Uterus (tissue), 4 donors: ENCODE data around the gene COL13A1. TPM values are rescaled to one million over a fixed set of nuclear protein-coding genes. Genes with fewer than 3 reads are reported as not detected.

Experiments used
- DNase-seq, 2 donors: peaks; one replicate each; pipeline ENCODE4 v3.0.0-alpha.2; 2019 to 2020
- H3K27ac ChIP-seq, 2 donors: fragments of 200-600 bp; sonication (generic); 1 replicate in 1 of 2; 2 replicates in 1 of 2; pipeline ENCODE4 v1.5.1; 2016 to 2018
- H3K27me3 ChIP-seq, 2 donors: fragments of 200-600 bp; sonication (generic); one replicate each; pipeline ENCODE4 v1.5.1; 2018 to 2019; ENCODE audit warnings: control low read depth in 1 of 2
- H3K36me3 ChIP-seq, 2 donors: fragments of 200-600 bp; sonication (generic); one replicate each; pipeline ENCODE4 v1.5.1; 2019; ENCODE audit warnings: control low read depth in 1 of 2
- H3K4me1 ChIP-seq, 2 donors: fragments of 200-600 bp; sonication (generic); one replicate each; pipeline ENCODE4 v1.5.1; 2018 to 2019; ENCODE audit warnings: control low read depth in 1 of 2
- H3K4me3 ChIP-seq, 2 donors: fragments of 200-600 bp; sonication (generic); 1 replicate in 1 of 2; 2 replicates in 1 of 2; pipeline ENCODE4 v1.5.1; 2018 to 2019; ENCODE audit warnings: mild to moderate bottlenecking in 1 of 2
- H3K9me3 ChIP-seq, 2 donors: fragments of 200-600 bp; sonication (generic); one replicate each; pipeline ENCODE4 v1.5.1; 2019; ENCODE audit warnings: control low read depth in 1 of 2
- POLR2A ChIP-seq, 2 donors: fragments of 450-650 bp; IDR thresholded peaks; one replicate each; pipeline ENCODE4 v1.6.1; 2016; ENCODE audit warnings: antibody characterized with exemption in 2 of 2, mild to moderate bottlenecking in 1 of 2, moderate library complexity in 1 of 2
- intact Hi-C: fragments of 100-400 bp; cut with DNase I; formaldehyde crosslinking; loops from one replicate; pipeline ENCODE4 v1.15.1; 2023; ENCODE audit warnings: low total_unique reads
- total RNA-seq, 4 donors: library from RNA; depleted of rRNA in 3 of 4; stranded (reverse); fragments of >200 nt in 3 of 4; gene quantifications; one replicate each; pipeline versions ENCODE4 v1.1.0 to v1.2.4, GENCODE V29; 2014 to 2023
- TF ChIP-seq, protein P1 (sequence below), 4 experiments: fragments of 200-600 bp in 2 of 4; fragments of 450-650 bp in 2 of 4; sonication (generic) in 2 of 4; IDR thresholded peaks; one replicate each; pipeline ENCODE4 v1.5.1; 2016 to 2019; ENCODE audit warnings: antibody characterized with exemption in 4 of 4, mild to moderate bottlenecking in 2 of 4, moderate library complexity in 1 of 4
- donor health status: DM: yes; HTN: yes; CAD: no.

The COL13A1 gene
- total RNA-seq, 4 donors from 2014 or later = 2.1 to 13.9 (median 3.6) TPM; not detected in 1

DNA sequence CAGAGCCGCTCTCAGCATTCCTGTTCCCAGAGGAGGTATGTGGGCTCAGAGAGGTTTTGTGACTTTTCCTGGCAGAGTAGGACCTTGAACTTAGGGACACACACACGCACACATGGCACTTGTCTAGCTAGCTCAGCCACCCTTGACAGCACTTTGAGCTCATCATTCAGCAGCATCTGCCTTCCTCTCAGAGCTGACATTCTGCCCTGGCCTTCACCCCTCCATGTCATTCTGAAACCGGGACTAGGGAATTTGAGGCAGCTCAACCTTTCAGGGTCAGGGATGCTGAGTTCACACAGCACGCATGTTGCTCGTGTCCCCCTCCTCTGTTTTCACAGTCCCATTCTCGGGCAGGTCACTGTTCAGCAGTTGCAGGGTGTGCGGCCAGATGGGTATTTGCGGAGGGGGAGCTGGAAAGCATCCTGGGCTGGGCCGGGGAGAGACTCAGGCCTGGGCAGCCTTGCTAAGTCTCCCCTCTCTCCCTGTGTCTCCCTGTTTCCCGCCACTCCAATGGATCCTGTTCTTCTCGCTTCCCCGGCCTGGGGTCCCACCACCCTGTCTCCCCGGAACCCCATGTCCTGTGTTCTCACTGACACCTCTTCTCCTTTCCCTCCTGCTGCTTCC lies 78.0 kb downstream of the COL13A1 start:
- no peak for TF ChIP-seq POLR2A (IDR thresholded peaks at IDR 0.05)
- TF ChIP-seq, protein P1, sequence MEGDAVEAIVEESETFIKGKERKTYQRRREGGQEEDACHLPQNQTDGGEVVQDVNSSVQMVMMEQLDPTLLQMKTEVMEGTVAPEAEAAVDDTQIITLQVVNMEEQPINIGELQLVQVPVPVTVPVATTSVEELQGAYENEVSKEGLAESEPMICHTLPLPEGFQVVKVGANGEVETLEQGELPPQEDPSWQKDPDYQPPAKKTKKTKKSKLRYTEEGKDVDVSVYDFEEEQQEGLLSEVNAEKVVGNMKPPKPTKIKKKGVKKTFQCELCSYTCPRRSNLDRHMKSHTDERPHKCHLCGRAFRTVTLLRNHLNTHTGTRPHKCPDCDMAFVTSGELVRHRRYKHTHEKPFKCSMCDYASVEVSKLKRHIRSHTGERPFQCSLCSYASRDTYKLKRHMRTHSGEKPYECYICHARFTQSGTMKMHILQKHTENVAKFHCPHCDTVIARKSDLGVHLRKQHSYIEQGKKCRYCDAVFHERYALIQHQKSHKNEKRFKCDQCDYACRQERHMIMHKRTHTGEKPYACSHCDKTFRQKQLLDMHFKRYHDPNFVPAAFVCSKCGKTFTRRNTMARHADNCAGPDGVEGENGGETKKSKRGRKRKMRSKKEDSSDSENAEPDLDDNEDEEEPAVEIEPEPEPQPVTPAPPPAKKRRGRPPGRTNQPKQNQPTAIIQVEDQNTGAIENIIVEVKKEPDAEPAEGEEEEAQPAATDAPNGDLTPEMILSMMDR (IDR thresholded peaks at IDR 0.05) = no peak
- Histone ChIP-seq H3K9me3 (no peaks in the 10 kb centered on the region), H3K4me3 (no peak overlapping the region), H3K27me3 (no peaks in the 10 kb centered on the region), H3K27ac (no peak overlapping the region), H3K4me1 (no peaks in the 10 kb centered on the region), H3K36me3 (no peaks in the 10 kb centered on the region)
- intact Hi-C loops = no loop called here
- DNase-seq = no peak

DNA sequence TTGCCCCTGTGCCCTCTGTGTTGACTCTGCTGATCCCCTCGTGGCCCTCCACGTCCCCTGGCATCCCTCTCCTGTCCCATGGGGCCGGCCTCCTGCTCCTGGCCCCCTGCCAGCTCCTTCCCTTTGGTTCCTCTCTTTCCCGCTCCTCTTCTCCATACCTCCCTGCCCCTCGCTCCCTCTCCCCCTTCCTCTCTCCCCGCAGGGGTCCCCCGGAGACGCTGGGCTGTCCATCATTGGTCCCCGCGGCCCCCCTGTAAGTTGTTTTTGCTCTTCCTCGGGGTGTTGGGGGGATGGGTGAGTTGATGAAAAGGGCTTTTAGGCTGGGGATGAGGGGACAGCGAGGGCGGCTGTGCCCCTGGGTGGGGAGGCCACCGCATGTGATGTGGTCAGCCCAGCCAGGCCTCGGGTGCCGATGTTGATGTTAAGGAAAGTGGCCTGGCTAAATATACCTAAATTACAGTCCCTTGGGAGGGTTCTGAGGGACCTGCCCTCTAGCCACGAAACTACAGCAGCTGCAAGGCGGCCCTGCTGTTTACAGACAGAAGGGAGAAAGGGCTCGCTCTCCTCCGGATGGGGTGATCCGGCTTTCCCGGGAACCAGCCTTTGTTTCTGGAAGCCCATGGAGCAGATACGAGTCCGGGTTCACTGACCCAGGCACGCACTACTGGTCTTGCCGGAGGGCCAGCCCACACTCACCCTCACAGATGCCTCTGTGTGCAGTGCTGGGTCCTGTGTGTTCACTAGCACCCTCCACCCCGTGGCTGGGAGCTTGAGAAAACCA lies 78.8 kb downstream of the COL13A1 start:
- Histone ChIP-seq H3K27me3 (no peaks in the 10 kb centered on the region), H3K4me1 (no peaks in the 10 kb centered on the region), H3K4me3 (no peak overlapping the region), H3K27ac (no peak overlapping the region), H3K9me3 (no peaks in the 10 kb centered on the region), H3K36me3 (no peaks in the 10 kb centered on the region)
- DNase-seq = no peak
- TF ChIP-seq, protein P1 (IDR thresholded peaks at IDR 0.05) = no peak
- TF ChIP-seq POLR2A (IDR thresholded peaks at IDR 0.05) = no peak
- intact Hi-C loops = no loop called here

DNA sequence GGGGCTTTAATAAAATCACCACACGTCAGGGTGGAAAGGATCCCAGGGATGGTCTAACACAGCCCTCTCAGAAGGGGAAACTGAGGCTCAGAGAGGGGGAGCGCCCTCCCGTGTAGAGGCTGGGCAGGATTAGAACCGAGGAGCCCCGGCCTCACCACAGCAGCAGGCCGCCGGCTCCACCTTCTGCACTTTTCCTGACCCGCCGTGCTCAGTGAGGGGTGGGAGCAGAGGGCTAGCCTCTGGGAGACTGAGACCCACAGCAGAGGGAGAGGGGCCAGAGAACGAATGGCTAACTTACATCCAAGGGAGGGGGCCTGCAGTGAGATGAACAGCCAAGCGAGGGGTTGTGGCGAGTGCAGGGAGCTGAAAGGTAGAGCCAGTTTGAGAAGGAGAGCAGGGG lies 79.5 kb downstream of the COL13A1 start:
- Histone ChIP-seq H3K4me1 (no peaks in the 10 kb centered on the region), H3K27me3 (no peaks in the 10 kb centered on the region), H3K9me3 (no peaks in the 10 kb centered on the region), H3K4me3 (no peak overlapping the region), H3K27ac (no peak overlapping the region), H3K36me3 (no peaks in the 10 kb centered on the region)
- no peak for TF ChIP-seq POLR2A (IDR thresholded peaks at IDR 0.05)
- TF ChIP-seq, protein P1 (IDR thresholded peaks at IDR 0.05) = no peak
- no peak for DNase-seq
- intact Hi-C loops = no loop called here

DNA sequence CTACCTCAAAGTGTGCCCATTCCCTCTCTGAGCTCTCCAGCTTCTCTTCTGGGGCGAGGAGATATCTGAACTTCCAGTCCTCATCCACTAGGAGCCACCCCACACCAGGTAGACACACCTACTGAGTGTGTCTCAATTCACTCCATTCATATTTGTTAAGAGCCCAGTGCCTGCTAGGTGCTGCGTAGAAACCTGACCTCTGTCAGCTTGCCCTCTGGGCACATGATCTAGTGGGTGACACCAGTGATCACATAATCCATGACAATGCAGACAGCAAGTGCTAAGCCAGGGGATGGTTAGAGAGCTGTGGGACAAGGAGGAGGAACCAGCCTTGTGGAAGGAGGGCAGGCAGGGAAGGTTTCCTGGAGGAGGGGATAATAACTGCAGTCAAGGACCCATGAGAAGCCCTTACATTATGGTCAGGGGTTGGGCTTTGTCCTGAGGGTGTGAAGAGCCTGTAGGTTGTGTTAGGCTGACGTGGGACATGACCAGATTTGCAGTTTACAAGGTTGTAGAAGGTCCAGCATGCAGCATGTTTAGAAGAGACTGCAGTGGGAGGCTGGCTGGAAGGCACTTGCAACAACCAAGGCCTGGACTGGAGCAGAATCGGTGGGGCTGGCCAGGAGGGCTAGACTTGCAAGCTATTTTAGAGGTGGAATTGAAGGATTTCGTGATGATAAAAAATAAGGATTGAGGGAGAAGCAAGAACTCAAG lies 81.8 kb downstream of the COL13A1 start:
- DNase-seq = no peak
- H3K4me3 ChIP-seq = no peak overlapping the region
- H3K27ac ChIP-seq = no peak overlapping the region
- H3K36me3 ChIP-seq = no peaks in the 10 kb centered on the region
- no peaks in the 10 kb centered on the region for H3K9me3 ChIP-seq
- H3K4me1 ChIP-seq = no peaks in the 10 kb centered on the region
- intact Hi-C loops = no loop called here
- TF ChIP-seq POLR2A (IDR thresholded peaks at IDR 0.05) = no peak
- TF ChIP-seq, protein P1 (IDR thresholded peaks at IDR 0.05) = peak in 1 of 4 experiments; percentile 11
- no peaks in the 10 kb centered on the region for H3K27me3 ChIP-seq

DNA sequence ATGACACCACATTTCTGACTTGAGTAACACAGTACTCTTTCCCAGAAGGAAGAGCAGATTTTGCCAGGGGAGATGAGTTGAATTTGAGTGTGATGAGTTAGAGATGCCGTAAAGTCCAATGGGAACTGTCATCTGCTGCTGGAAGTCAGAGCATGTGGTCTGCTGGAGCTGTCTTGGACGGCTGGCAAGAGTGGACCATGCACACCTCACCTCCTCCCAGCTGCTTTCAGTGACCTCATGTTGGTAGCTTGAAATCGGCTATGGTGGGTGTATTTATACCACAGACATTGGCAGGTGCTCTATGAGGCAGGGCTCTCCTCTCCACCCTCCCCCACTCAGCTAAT lies 82.3 kb downstream of the COL13A1 start:
- intact Hi-C loops = no loop called here
- TF ChIP-seq, protein P1 (IDR thresholded peaks at IDR 0.05) = no peak
- TF ChIP-seq POLR2A (IDR thresholded peaks at IDR 0.05) = no peak
- no peaks in the 10 kb centered on the region for H3K4me1 ChIP-seq
- no peak for DNase-seq
- H3K27ac ChIP-seq = no peak overlapping the region
- H3K4me3 ChIP-seq = no peak overlapping the region
- no peaks in the 10 kb centered on the region for H3K27me3 ChIP-seq
- H3K36me3 ChIP-seq = no peaks in the 10 kb centered on the region
- H3K9me3 ChIP-seq = no peaks in the 10 kb centered on the region
